Sigmoid colon (tissue), 4 donors: Measurements from ENCODE around the gene ACOT7.

ENCODE experiments used
- CTCF ChIP-seq, 4 experiments: fragments of 450-650 bp in 3 of 4; fragments of 200-600 bp in 1 of 4; IDR thresholded peaks; one replicate each; pipeline ENCODE4 v1.5.1; 2016 to 2019; ENCODE audit warnings: antibody characterized with exemption in 4 of 4, mild to moderate bottlenecking in 3 of 4, moderate library complexity in 2 of 4
- EP300 ChIP-seq, 4 donors: sonication (generic); formaldehyde crosslinking; IDR thresholded peaks; one replicate each; pipeline ENCODE4 v1.6.1; 2017; ENCODE audit warnings: antibody characterized with exemption in 4 of 4
- POLR2A ChIP-seq, 2 donors: fragments of 450-650 bp; IDR thresholded peaks; one replicate each; pipeline ENCODE4 v1.6.1; 2016; ENCODE audit warnings: antibody characterized with exemption in 2 of 2, mild to moderate bottlenecking in 2 of 2, moderate library complexity in 2 of 2
- POLR2AphosphoS5 ChIP-seq, 4 donors: sonication (generic); formaldehyde crosslinking; IDR thresholded peaks; one replicate each; pipeline ENCODE4 v1.6.1; 2017; ENCODE audit warnings: antibody characterized with exemption in 4 of 4

GRCh38 chr1:6434186-6434585 lies 40.6 kb upstream of the ACOT7 start:
- TF ChIP-seq CTCF (IDR thresholded peaks at IDR 0.05), result no peak
- TF ChIP-seq EP300 (IDR thresholded peaks at IDR 0.05), result no peak
- TF ChIP-seq POLR2A (IDR thresholded peaks at IDR 0.05), result no peak
- TF ChIP-seq POLR2AphosphoS5 (IDR thresholded peaks at IDR 0.05), result no peak
